CD4-positive, CD25-positive, alpha-beta regulatory T cell (primary cell): ENCODE results near the gene TROAP. TPM values are rescaled to one million over a fixed set of nuclear protein-coding genes. Genes with fewer than 3 reads are reported as not detected.

Experiments
- ATAC-seq, 2 donors: fragments of 150-1000 bp; cut with Tn5 transposase; one replicate each; pipeline ENCODE4 v1.10.0; 2021; ENCODE audit warnings: low read depth in 2 of 2, moderate number of reproducible peaks in 2 of 2, moderate library complexity in 1 of 2
- DNase-seq, 3 donors: peaks; one replicate each; pipeline versions ENCODE4 v3.0.0 to v3.0.0-alpha.2; 2012 to 2022; ENCODE audit warnings: mixed read lengths in 1 of 3
- H3K27ac ChIP-seq: one replicate; pipeline ENCODE4 v1.7.0; 2013; ENCODE audit warnings: mild to moderate bottlenecking, low read length; ENCODE audit not compliant: insufficient read depth, poor library complexity, severe bottlenecking
- H3K27me3 ChIP-seq: one replicate; pipeline ENCODE4 v1.7.0; 2013; ENCODE audit warnings: low read length; ENCODE audit not compliant: control insufficient read depth, insufficient read depth
- H3K36me3 ChIP-seq: one replicate; pipeline ENCODE4 v1.7.0; 2013; ENCODE audit warnings: mild to moderate bottlenecking, low read length, moderate library complexity; ENCODE audit not compliant: control insufficient read depth, insufficient read depth
- H3K4me1 ChIP-seq: 2 replicates; pipeline ENCODE4 v1.7.0; 2013; ENCODE audit warnings: mild to moderate bottlenecking, low read length; ENCODE audit not compliant: insufficient read depth, control insufficient read depth, poor library complexity, severe bottlenecking
- H3K4me3 ChIP-seq: one replicate; pipeline ENCODE4 v1.7.0; 2013; ENCODE audit warnings: low read depth, mild to moderate bottlenecking, low read length, moderate library complexity
- H3K9me3 ChIP-seq, 2 experiments: 1 replicate in 1 of 2; 2 replicates in 1 of 2; pipeline ENCODE4 v1.7.0; 2013; ENCODE audit warnings: low read length in 2 of 2, mild to moderate bottlenecking in 1 of 2, moderate library complexity in 1 of 2; ENCODE audit not compliant: control insufficient read depth in 2 of 2
- H3K27ac Mint-ChIP-seq, 3 donors: one replicate each; pipeline ENCODE4 v1.8.0; 2020 to 2022; ENCODE audit warnings: mild to moderate bottlenecking in 3 of 3, mixed read lengths in 3 of 3, moderate library complexity in 2 of 3
- H3K27me3 Mint-ChIP-seq: one replicate; pipeline ENCODE4 v1.8.0; 2022; ENCODE audit warnings: mild to moderate bottlenecking, mixed read lengths
- H3K36me3 Mint-ChIP-seq: one replicate; pipeline ENCODE4 v1.8.0; 2020; ENCODE audit warnings: mixed read lengths
- H3K4me1 Mint-ChIP-seq, 4 donors: one replicate each; pipeline ENCODE4 v1.8.0; 2020 to 2022; ENCODE audit warnings: mixed read lengths in 4 of 4, mild to moderate bottlenecking in 1 of 4
- H3K4me3 Mint-ChIP-seq, 4 donors: one replicate each; pipeline ENCODE4 v1.8.0; 2020 to 2022; ENCODE audit warnings: mild to moderate bottlenecking in 4 of 4, mixed read lengths in 4 of 4, moderate library complexity in 3 of 4
- H3K9me3 Mint-ChIP-seq, 7 donors: one replicate each; pipeline ENCODE4 v1.8.0; 2020 to 2022; ENCODE audit warnings: mixed read lengths in 7 of 7, mild to moderate bottlenecking in 3 of 7, moderate library complexity in 2 of 7
- polyA plus RNA-seq, 4 donors: library from polyadenylated mRNA; unstranded; fragments of 300-500 nt; fragmentation: Illumina TruSeq; gene quantifications; one replicate each; pipeline ENCODE4 v1.2.3, GENCODE V29; 2021
- total RNA-seq: library from RNA; stranded (reverse); gene quantifications from one replicate; pipeline ENCODE4 v1.2.3, GENCODE V29; 2022

TROAP gene, protein sequence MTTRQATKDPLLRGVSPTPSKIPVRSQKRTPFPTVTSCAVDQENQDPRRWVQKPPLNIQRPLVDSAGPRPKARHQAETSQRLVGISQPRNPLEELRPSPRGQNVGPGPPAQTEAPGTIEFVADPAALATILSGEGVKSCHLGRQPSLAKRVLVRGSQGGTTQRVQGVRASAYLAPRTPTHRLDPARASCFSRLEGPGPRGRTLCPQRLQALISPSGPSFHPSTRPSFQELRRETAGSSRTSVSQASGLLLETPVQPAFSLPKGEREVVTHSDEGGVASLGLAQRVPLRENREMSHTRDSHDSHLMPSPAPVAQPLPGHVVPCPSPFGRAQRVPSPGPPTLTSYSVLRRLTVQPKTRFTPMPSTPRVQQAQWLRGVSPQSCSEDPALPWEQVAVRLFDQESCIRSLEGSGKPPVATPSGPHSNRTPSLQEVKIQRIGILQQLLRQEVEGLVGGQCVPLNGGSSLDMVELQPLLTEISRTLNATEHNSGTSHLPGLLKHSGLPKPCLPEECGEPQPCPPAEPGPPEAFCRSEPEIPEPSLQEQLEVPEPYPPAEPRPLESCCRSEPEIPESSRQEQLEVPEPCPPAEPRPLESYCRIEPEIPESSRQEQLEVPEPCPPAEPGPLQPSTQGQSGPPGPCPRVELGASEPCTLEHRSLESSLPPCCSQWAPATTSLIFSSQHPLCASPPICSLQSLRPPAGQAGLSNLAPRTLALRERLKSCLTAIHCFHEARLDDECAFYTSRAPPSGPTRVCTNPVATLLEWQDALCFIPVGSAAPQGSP
- total RNA-seq (2.0 TPM), polyA plus RNA-seq (1 to 10 TPM; 2.8 to 8.8 (median 4.9) TPM)

DNA sequence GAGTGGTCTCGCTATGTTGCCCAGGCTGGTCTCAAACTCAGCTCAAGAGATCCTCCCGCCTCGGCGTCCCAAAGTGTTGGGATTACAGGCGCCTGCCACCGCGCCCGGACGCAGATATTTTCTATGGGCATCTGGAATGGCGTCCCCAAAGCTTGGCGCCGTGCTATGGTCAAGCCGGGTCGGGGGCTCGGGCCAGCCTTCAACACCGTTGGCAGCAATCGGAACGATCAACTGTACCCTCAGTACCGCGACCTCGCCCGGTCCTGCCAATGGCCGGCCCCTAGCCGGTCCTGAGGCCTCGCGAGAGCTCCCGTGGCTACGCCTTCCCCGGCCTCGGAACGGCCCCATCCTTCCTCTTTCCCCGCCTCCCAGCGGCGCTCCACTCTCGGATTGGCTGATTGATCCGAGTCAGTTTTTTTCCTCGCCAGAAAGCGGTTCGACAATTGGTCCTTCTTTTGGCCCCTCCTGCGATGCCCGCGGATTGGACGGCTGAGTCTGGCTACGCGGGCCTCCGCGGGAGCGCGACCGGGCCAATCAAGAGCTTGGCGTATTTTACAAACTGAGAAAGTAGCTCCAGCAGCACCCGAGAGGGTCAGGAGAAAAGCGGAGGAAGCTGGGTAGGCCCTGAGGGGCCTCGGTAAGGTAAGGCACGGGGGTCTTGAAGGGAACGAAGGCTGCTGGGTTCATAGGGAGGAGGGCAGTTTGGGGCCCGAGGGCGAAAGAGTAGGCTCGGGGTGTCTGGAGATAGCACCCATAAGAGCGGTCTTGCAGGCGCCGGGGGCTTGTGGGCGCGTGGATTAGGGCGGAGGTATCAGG, at the start of gene TROAP:
TSS of gene TROAP (plus strand) at position 548 of the 816 bp plus-strand sequence. CDS start 354 bp downstream, outside the sequence.
- peak within 1 kb of the TSS; percentile 81 for H3K4me3 ChIP-seq
- Mint-ChIP-seq H3K4me1 (peaks cover 0 to 22% (median 11%) of the 10 kb centered on the region in 4 donors), H3K36me3 (no peaks in the 10 kb centered on the region), H3K27ac (peak within 1 kb of the TSS; percentile 71 to 95 (median 92)), H3K4me3 (peak within 1 kb of the TSS; percentile 88 to 96 (median 93)), H3K9me3 (peaks cover 0 to 3% (median 0%) of the 10 kb centered on the region in 7 donors), H3K27me3 (peaks cover 4% of the 10 kb centered on the region)
- ATAC-seq: peak; percentile 97 to 98
- no peaks in the 10 kb centered on the region for H3K9me3 ChIP-seq
- peaks cover 18% of the 10 kb centered on the region for H3K4me1 ChIP-seq
- peak within 1 kb of the TSS; percentile 69 for H3K27ac ChIP-seq
- no peaks in the 10 kb centered on the region for H3K36me3 ChIP-seq
- no peaks in the 10 kb centered on the region for H3K27me3 ChIP-seq
- DNase-seq: peak; percentile 97 to 99 (median 98)

DNA sequence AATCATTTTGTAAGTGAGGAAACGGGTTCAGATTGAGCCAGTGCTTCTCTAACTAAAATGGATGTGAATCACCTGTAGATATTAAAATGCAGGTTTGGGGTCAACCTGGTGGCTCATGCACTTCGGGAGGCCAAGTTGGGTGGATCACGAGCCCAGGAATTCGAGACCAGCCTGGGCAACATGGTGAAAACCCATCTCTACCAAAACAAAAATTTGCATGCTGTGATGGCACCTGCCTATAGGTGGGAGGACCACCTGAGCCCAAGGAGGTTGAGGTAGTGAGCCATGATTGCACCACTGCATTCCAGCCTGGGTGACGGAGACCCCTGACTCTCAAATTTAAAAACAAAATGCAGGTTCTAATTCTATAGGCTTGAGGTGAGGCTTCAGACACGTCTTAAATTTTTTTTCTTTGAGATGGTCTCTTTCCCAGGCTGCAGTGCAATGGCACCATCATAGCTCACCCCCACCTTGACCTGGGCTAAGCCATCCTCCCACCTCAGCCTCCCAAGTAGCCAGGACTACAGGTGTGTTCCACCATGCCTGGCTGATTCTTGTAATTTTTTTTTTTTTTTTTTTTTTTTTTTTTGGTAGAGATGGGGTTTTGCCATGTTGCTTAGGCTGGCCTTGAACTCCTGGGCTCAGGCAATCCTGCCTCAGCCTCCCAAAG, 49.2 kb upstream of the TROAP start:
- H3K27ac ChIP-seq: no peak overlapping the region
- Mint-ChIP-seq H3K27me3 (no peaks in the 10 kb centered on the region), H3K36me3 (peaks cover 20% of the 10 kb centered on the region), H3K9me3 (no peaks in the 10 kb centered on the region), H3K4me1 (peaks cover 0 to 5% (median 1%) of the 10 kb centered on the region in 4 donors), H3K27ac (no peak overlapping the region), H3K4me3 (peak overlapping the region in 1 of 4 donors; percentile 81)
- H3K27me3 ChIP-seq: no peaks in the 10 kb centered on the region
- H3K4me1 ChIP-seq: no peaks in the 10 kb centered on the region
- peaks cover 33% of the 10 kb centered on the region for H3K36me3 ChIP-seq
- H3K9me3 ChIP-seq: no peaks in the 10 kb centered on the region
- no peak overlapping the region for H3K4me3 ChIP-seq
- no peak for ATAC-seq
- no peak for DNase-seq

DNA sequence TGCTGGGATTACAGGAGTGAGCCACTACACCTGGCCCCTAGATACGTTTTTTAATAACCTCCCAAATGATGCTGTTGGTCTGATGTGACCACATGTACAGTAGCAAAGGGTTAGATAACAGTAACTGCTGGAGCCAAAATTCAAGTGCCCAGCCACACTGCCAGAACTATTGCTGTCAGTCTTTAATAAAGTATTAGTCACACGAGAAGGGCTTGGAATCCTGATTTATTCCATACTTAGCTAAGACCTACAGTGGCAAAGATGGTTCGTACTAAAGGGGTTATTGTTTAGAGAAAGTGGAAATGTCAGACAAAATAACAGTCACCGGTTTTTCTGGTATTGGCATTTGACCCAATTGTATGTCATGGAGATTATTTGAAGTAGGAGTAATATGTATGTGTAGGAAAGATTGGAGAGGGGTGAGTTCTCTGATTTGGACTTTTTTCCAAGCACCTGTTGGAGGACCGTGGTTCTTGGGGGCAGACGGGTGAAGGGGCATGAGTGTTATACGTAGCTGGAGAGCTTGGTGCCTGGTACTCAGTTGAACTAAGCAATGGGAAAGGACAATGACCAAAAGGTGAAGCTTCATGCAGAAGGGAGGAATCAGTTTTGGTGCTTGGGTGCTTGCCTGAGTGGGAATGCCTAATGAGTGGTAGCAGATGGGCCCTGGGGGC, 48.5 kb upstream of the TROAP start:
- peaks cover 31% of the 10 kb centered on the region for H3K36me3 ChIP-seq
- H3K9me3 ChIP-seq: no peaks in the 10 kb centered on the region
- H3K27me3 Mint-ChIP-seq: peaks cover 4% of the 10 kb centered on the region
- no peak overlapping the region for H3K27ac Mint-ChIP-seq
- no peak for DNase-seq
- H3K4me3 Mint-ChIP-seq: no peak overlapping the region
- H3K36me3 Mint-ChIP-seq: peaks cover 19% of the 10 kb centered on the region
- H3K4me3 ChIP-seq: no peak overlapping the region
- H3K4me1 Mint-ChIP-seq: no peaks in the 10 kb centered on the region
- no peaks in the 10 kb centered on the region for H3K4me1 ChIP-seq
- H3K9me3 Mint-ChIP-seq: no peaks in the 10 kb centered on the region
- no peak overlapping the region for H3K27ac ChIP-seq
- peaks cover 2% of the 10 kb centered on the region for H3K27me3 ChIP-seq
- no peak for ATAC-seq

DNA sequence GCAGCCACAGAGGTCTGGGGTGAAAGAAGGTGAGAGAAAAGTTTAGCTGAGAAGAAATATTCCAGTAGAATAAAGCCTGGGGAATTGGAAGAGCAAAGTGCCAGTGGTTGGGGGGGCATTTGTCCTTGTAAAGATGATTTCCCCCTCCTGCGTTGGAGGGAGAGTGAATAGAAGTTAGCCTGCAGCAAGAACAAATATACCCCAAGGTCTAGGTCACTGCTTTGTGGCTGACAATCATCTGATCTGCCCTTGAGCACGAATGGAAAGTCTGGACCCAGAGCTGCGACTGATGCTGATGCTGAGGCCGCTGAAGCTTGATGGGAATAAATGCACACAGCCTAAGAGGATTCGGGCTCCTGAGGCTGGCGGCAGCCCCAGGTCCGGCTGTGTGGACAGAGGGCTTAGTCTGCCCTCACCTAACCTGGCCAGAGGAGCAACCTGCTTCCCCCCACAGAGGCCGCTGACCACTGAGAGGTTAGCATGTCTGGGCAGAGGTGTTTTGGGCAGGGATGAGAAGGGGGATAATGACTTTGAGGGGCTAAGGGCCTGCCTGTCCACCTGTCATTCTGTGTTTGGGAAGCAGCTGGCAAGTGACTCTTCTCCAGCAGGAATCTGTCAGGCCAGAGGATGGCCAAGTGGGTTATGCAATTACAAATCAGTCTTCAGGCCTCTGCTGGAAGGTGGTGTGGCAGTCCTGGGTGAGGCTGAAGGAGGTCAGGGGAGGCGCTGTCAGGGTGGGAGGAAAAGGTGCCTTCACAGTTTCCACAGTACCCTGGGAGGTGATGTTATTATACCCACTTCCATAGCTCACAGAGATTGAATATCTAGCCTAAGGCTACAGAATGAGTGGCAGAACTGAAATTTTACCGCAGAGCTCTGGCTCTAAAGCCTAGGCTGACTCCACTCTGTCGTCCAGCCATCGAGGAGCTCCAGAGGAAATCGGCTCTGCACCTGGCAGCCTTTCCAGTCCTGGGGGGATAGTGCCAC, 46.5 kb upstream of the TROAP start:
- Mint-ChIP-seq H3K27ac (no peak overlapping the region), H3K27me3 (peaks cover 10% of the 10 kb centered on the region), H3K9me3 (no peaks in the 10 kb centered on the region), H3K4me3 (no peak overlapping the region), H3K4me1 (no peaks in the 10 kb centered on the region), H3K36me3 (peaks cover 7% of the 10 kb centered on the region)
- Histone ChIP-seq H3K4me3 (no peak overlapping the region), H3K27ac (no peak overlapping the region), H3K4me1 (no peaks in the 10 kb centered on the region), H3K9me3 (no peaks in the 10 kb centered on the region), H3K36me3 (peaks cover 12% of the 10 kb centered on the region), H3K27me3 (peaks cover 3% of the 10 kb centered on the region)
- ATAC-seq: no peak
- no peak for DNase-seq

DNA sequence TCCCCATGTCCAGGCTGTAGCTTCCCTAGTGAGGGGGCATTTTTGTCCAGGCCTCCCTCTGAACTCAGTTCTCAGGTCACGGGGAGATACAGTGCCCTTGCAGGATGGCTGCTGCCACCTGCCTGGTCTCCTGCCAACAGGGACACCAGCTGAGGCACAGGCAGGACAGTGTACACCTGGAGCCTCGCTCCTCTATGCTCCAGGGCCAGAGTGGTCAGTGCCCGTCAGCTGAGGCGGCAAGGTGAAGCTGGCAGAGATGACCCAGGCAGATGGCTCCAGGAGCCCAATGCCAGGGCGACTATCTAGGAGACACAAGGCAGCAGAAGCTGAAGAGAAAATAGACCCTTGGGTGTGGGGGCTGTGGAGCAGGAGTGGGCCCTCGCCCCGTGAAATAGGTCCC, 45.6 kb upstream of the TROAP start:
- Mint-ChIP-seq H3K36me3 (peaks cover 7% of the 10 kb centered on the region), H3K4me1 (no peaks in the 10 kb centered on the region), H3K27ac (no peak overlapping the region), H3K27me3 (peaks cover 14% of the 10 kb centered on the region), H3K4me3 (no peak overlapping the region), H3K9me3 (no peaks in the 10 kb centered on the region)
- Histone ChIP-seq H3K27ac (no peak overlapping the region), H3K27me3 (peaks cover 3% of the 10 kb centered on the region), H3K9me3 (no peaks in the 10 kb centered on the region), H3K4me3 (no peak overlapping the region), H3K36me3 (peaks cover 7% of the 10 kb centered on the region), H3K4me1 (no peaks in the 10 kb centered on the region)
- no peak for ATAC-seq
- DNase-seq: no peak

DNA sequence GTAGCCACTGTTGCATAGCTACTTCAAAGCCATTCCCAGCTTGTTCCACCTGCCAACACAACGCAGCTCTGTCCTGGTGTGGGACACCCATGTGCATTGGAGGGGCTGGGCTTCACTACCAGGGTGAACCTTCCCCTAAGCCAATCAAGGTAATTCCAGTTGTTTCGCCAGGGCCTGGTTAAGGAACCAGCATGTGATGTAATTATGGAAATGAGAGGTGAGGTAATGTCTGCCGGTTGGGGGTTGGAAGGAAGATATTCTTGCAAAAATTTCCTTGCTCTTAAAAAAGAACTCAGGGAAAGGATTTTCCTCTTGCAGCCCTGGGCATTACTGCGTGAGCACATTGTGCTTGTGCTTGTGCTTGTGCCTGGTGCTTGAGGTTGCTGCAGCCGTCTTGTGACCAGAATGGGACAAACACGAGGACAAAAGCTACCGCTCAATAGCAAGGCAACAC, 43.3 kb upstream of the TROAP start:
- DNase-seq (no peak), ATAC-seq (no peak)
- H3K4me3 ChIP-seq: no peak overlapping the region
- Mint-ChIP-seq H3K9me3 (no peaks in the 10 kb centered on the region), H3K27me3 (peaks cover 27% of the 10 kb centered on the region), H3K27ac (no peak overlapping the region), H3K4me1 (no peaks in the 10 kb centered on the region), H3K36me3 (no peaks in the 10 kb centered on the region), H3K4me3 (no peak overlapping the region)
- peaks cover 3% of the 10 kb centered on the region for H3K27me3 ChIP-seq
- no peaks in the 10 kb centered on the region for H3K4me1 ChIP-seq
- H3K27ac ChIP-seq: no peak overlapping the region
- no peaks in the 10 kb centered on the region for H3K36me3 ChIP-seq
- no peaks in the 10 kb centered on the region for H3K9me3 ChIP-seq
